HepG2 (cell line): ENCODE measurements around the gene ADRA2B. TPM values are rescaled to one million over a fixed set of nuclear protein-coding genes. Genes with fewer than 3 reads are reported as not detected.

Experiments used
- ATAC-seq: fragments of 200-7000 bp; cut with Tn5 transposase; 3 replicates; pipeline ENCODE4 v1.9.1; 2020; ENCODE audit warnings: mild to moderate bottlenecking, moderate library complexity
- BruUV-seq: library from RNA; stranded (reverse); fragments of 400-500 nt; replicated peaks from 2 replicates; lab custom pipeline; 2021; lab: Mats Ljungman, UMichigan
- CTCF ChIA-PET: fragments of 300-600 bp; formaldehyde crosslinking; extraction: SDS; loops from one replicate; lab custom pipeline; 2021; ENCODE audit warnings: low total read pairs, inconsistent platforms, low intra/inter-chr PET ratio; lab: Yijun Ruan, JAX
- POLR2A ChIA-PET: fragments of 350-600 bp; sonication (Branson Sonifier 250); formaldehyde crosslinking; loops from one replicate; lab custom pipeline; 2020; ENCODE audit warnings: antibody characterized with exemption, inconsistent platforms; lab: Yijun Ruan, JAX
- DNase-seq: peaks from one replicate; pipeline ENCODE4 v3.0.0-alpha.2; 2015; ENCODE audit warnings: low spot score
- FAIRE-seq: peaks from 3 replicates; lab custom pipeline; 2011; peaks lifted over from hg19 to GRCh38; lab: Jason Lieb, UNC
- H2AFZ ChIP-seq: one replicate; pipeline ENCODE4 v1.6.1; 2011; ENCODE audit warnings: low read length, inconsistent platforms
- H3K27ac ChIP-seq: fragments of 300-600 bp; 3 replicates; pipeline ENCODE4 v1.8.0; 2011; ENCODE audit warnings: mixed run types, mild to moderate bottlenecking, mixed read lengths, low read length, inconsistent platforms; ENCODE audit not compliant: insufficient read depth; ENCODE audit errors: extremely low read length
- H3K27me3 ChIP-seq, 2 experiments: fragments of 200-600 bp in 1 of 2; 2 replicates in 1 of 2; 3 replicates in 1 of 2; pipeline versions ENCODE4 v1.6.0 to v1.8.0; 2011; ENCODE audit warnings: low read length in 2 of 2, mild to moderate bottlenecking in 2 of 2, moderate library complexity in 2 of 2, inconsistent platforms in 1 of 2; ENCODE audit not compliant: insufficient read depth in 2 of 2, control insufficient read depth in 1 of 2
- H3K36me3 ChIP-seq, 2 experiments: fragments of 200-600 bp in 1 of 2; replicated peaks in 1 of 2; 2 replicates in 1 of 2; 3 replicates in 1 of 2; pipeline versions ENCODE4 v1.5.1 to v1.8.0; 2011; ENCODE audit warnings: low read length in 2 of 2, inconsistent platforms in 1 of 2; ENCODE audit not compliant: insufficient read depth in 2 of 2, control insufficient read depth in 1 of 2
- H3K4me1 ChIP-seq: 2 replicates; pipeline ENCODE4 v1.5.1; 2012; ENCODE audit warnings: low read length, inconsistent platforms; ENCODE audit not compliant: insufficient read depth
- H3K4me2 ChIP-seq: 2 replicates; pipeline ENCODE4 v1.6.0; 2011; ENCODE audit warnings: low read depth, low read length, inconsistent platforms
- H3K4me3 ChIP-seq, 3 experiments: fragments of 200-600 bp in 1 of 3; sonication (generic), shearing (Covaris generic) in 1 of 3; replicated peaks in 1 of 3; 2 replicates each; pipeline ENCODE4 v1.5.1; 2011 to 2016; ENCODE audit warnings: low read length in 3 of 3, inconsistent platforms in 2 of 3, low read depth in 2 of 3, mild to moderate bottlenecking in 2 of 3, control low read depth in 1 of 3, mixed read lengths in 1 of 3; ENCODE audit not compliant: insufficient read depth in 1 of 3
- H3K79me2 ChIP-seq: one replicate; pipeline ENCODE4 v1.6.1; 2011; ENCODE audit warnings: low read length, inconsistent platforms; ENCODE audit not compliant: insufficient read depth
- H3K9ac ChIP-seq: 2 replicates; pipeline ENCODE4 v1.6.0; 2011; ENCODE audit warnings: mild to moderate bottlenecking, low read depth, low read length, inconsistent platforms; ENCODE audit not compliant: insufficient read depth
- H3K9me3 ChIP-seq: 2 replicates; pipeline ENCODE4 v1.5.1; 2012; ENCODE audit warnings: mild to moderate bottlenecking, low read length
- H4K20me1 ChIP-seq: 2 replicates; pipeline ENCODE4 v1.6.0; 2011; ENCODE audit warnings: inconsistent platforms, mild to moderate bottlenecking, low read length, moderate library complexity; ENCODE audit not compliant: insufficient read depth
- CENPX ChIP-seq: sonication (generic); formaldehyde crosslinking; IDR thresholded peaks from 2 replicates; pipeline ENCODE4 v1.9.0; 2021; ENCODE audit warnings: mild to moderate bottlenecking, missing genetic modification reagents, moderate library complexity
- PHB2 ChIP-seq: fragments of 450-650 bp; IDR thresholded peaks from 2 replicates; pipeline ENCODE4 v1.6.1; 2018; ENCODE audit not compliant: partially characterized antibody
- ZKSCAN1 ChIP-seq: fragments of 150-350 bp; IDR thresholded peaks from 2 replicates; pipeline ENCODE4 v1.6.1; 2014; ENCODE audit warnings: low read length
- ZNF572 ChIP-seq: sonication (generic); formaldehyde crosslinking; IDR thresholded peaks from 2 replicates; pipeline ENCODE4 v1.5.1; 2020; ENCODE audit warnings: mild to moderate bottlenecking, missing genetic modification reagents
- WGBS: methylation state at CpG from one replicate; pipeline ENCODE4 v1.1.6; 2017; ENCODE audit warnings: low lambda C conversion rate; 5-methylcytosine and 5-hydroxymethylcytosine counted together
- in situ Hi-C: cut with HindIII; loops from 2 replicates; pipeline ENCODE4 v1.10.0; 2017; ENCODE audit warnings: low pct_unique_long_range_greater_than_20kb; ENCODE audit not compliant: extremely low pct_ligation_motif_present
- intact Hi-C: fragments of 100-400 bp; cut with micrococcal nuclease; formaldehyde crosslinking; loops from one replicate; pipeline ENCODE4 v1.10.0; 2022; ENCODE audit not compliant: unreplicated experiment
- polyA plus RNA-seq, 8 experiments: library from polyadenylated mRNA; depleted of rRNA in 3 of 8; stranded (reverse) in 7 of 8; unstranded in 1 of 8; fragments of >200 nt; fragmentation: Illumina TruSeq in 4 of 8; extraction: Trizol in 4 of 8; gene quantifications; 2 replicates each; pipeline versions ENCODE4 v1.2.1 to v1.2.3, GENCODE V29; 2011 to 2016; ENCODE audit warnings: low read depth in 4 of 8, missing spikeins in 1 of 8, mixed read lengths in 1 of 8; ENCODE audit not compliant: insufficient read depth in 1 of 8
- total RNA-seq, 5 experiments: library from RNA; depleted of rRNA; stranded (reverse); fragments of >200 nt; fragmentation: Illumina TruSeq; extraction: Trizol; gene quantifications; 2 replicates each; pipeline ENCODE4 v1.2.3, GENCODE V29; 2016; ENCODE audit warnings: low read depth in 1 of 5
- TF ChIP-seq, protein P1 (sequence below): conservative IDR thresholded peaks from 2 replicates; pipeline ENCODE4 v1.6.1; 2018; ENCODE audit warnings: missing genetic modification reagents
- TF ChIP-seq, protein P2 (sequence below): sonication (generic); formaldehyde crosslinking; IDR thresholded peaks from 2 replicates; pipeline ENCODE4 v1.9.0; 2021; ENCODE audit warnings: missing genetic modification reagents, mild to moderate bottlenecking, borderline replicate concordance
- TF ChIP-seq, protein P3 (sequence below): sonication (generic); formaldehyde crosslinking; IDR thresholded peaks from 2 replicates; pipeline ENCODE4 v1.5.0; 2020; ENCODE audit warnings: mild to moderate bottlenecking, missing genetic modification reagents, borderline replicate concordance

ADRA2B gene
- total and polyA plus RNA-seq, 2 of the 13 experiments (the other 11 are each of a cell fraction or from before 2014, with no cell fraction given), result not detected

DNA sequence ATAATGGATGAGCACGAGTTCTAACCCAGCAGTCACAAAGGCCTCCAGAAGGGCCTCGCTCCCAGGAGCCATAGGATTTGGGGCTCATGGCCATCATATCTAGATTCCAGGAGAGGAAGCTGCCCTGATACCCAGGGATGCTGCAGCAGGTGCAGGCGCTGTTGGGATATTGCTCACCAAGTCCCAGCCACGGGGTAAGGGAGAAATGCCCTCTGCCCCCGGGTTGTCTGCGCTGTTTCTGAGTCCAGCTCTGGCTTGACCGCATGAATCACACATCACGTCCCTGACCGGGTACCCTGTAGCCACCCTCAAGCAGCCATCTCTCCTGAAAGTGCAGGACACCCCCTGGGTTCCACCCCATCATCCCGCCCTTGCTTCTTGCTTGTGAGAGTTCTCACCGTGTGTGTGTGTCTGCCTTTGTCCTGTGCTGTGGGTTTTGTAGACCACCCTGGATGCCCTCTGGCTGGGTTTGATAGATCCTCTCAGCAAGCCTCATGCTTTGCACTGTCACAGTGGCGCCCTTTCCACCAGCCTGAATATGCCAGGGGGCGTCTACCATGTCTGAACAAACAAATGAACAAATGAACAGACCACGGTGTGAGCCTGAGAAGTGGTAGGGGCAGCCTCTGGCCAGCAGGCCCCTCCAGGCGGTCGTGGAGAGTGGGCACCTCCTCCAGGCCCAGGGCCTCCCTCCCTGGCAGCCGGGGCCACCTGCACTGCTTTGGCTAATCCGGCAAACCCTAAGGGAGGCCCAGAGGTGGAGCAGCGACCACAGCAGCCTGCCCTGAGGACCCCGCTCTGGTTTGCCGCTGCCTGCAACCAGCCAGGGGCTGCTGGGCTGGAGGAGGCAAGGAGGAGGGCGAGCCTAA is 32.1 kb downstream of the ADRA2B start:
- in situ Hi-C loops, result no loop called here
- 39% methylated on average over 16 of the region's 22 CpGs for WGBS

More for the DNA sequence above, 32.1 kb downstream of the ADRA2B start:
- DNase-seq, result no peak
- H3K27me3 ChIP-seq, result peaks cover 8 to 19% of the 10 kb centered on the region in 2 experiments; a peak in 4 of 5 replicates
- ChIA-PET CTCF (no interaction called here), POLR2A (no interaction called here)
- no peaks in the 10 kb centered on the region for H3K9me3 ChIP-seq
- H3K4me3 ChIP-seq, result no peak overlapping the region
- BruUV-seq, result no TSS peak
- peaks cover under 1% of the 10 kb centered on the region; the same call in 1 of the 2 replicates for H3K4me1 ChIP-seq
- ATAC-seq, result peak; percentile 17; the same call in 2 of the 3 replicates
- no peaks in the 10 kb centered on the region for H3K79me2 ChIP-seq
- H4K20me1 ChIP-seq, result no peaks in the 10 kb centered on the region
- intact Hi-C loops, result no loop called here
- H3K27ac ChIP-seq, result no peak overlapping the region
- no peaks in the 10 kb centered on the region for H3K36me3 ChIP-seq
- no peak overlapping the region for H3K9ac ChIP-seq
- no peak overlapping the region for H2AFZ ChIP-seq
- H3K4me2 ChIP-seq, result no peak overlapping the region
- TF ChIP-seq, protein P1, sequence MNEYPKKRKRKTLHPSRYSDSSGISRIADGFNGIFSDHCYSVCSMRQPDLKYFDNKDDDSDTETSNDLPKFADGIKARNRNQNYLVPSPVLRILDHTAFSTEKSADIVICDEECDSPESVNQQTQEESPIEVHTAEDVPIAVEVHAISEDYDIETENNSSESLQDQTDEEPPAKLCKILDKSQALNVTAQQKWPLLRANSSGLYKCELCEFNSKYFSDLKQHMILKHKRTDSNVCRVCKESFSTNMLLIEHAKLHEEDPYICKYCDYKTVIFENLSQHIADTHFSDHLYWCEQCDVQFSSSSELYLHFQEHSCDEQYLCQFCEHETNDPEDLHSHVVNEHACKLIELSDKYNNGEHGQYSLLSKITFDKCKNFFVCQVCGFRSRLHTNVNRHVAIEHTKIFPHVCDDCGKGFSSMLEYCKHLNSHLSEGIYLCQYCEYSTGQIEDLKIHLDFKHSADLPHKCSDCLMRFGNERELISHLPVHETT (CRISPR knock-in tag), result no peak
- TF ChIP-seq, protein P2, sequence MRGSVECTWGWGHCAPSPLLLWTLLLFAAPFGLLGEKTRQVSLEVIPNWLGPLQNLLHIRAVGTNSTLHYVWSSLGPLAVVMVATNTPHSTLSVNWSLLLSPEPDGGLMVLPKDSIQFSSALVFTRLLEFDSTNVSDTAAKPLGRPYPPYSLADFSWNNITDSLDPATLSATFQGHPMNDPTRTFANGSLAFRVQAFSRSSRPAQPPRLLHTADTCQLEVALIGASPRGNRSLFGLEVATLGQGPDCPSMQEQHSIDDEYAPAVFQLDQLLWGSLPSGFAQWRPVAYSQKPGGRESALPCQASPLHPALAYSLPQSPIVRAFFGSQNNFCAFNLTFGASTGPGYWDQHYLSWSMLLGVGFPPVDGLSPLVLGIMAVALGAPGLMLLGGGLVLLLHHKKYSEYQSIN (CRISPR knock-in tag), result no peak
- TF ChIP-seq PHB2 (no peak), CENPX (CRISPR knock-in tag) (no peak), ZNF572 (no peak), ZKSCAN1 (no peak)
- TF ChIP-seq, protein P3, sequence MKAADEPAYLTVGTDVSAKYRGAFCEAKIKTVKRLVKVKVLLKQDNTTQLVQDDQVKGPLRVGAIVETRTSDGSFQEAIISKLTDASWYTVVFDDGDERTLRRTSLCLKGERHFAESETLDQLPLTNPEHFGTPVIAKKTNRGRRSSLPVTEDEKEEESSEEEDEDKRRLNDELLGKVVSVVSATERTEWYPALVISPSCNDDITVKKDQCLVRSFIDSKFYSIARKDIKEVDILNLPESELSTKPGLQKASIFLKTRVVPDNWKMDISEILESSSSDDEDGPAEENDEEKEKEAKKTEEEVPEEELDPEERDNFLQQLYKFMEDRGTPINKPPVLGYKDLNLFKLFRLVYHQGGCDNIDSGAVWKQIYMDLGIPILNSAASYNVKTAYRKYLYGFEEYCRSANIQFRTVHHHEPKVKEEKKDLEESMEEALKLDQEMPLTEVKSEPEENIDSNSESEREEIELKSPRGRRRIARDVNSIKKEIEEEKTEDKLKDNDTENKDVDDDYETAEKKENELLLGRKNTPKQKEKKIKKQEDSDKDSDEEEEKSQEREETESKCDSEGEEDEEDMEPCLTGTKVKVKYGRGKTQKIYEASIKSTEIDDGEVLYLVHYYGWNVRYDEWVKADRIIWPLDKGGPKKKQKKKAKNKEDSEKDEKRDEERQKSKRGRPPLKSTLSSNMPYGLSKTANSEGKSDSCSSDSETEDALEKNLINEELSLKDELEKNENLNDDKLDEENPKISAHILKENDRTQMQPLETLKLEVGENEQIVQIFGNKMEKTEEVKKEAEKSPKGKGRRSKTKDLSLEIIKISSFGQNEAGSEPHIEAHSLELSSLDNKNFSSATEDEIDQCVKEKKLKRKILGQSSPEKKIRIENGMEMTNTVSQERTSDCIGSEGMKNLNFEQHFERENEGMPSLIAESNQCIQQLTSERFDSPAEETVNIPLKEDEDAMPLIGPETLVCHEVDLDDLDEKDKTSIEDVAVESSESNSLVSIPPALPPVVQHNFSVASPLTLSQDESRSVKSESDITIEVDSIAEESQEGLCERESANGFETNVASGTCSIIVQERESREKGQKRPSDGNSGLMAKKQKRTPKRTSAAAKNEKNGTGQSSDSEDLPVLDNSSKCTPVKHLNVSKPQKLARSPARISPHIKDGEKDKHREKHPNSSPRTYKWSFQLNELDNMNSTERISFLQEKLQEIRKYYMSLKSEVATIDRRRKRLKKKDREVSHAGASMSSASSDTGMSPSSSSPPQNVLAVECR, result no peak
- no peak for FAIRE-seq
